GM18907 (cell line): ENCODE data around the gene PEBP1.
"Not testable (repeated sequence)": the region's sequence is repeated elsewhere in the genome, so short reads cannot be mapped to it uniquely, and the experiment has no call there.

Experiments
- ATAC-seq: cut with Tn5 transposase; IDR thresholded peaks from one replicate; pipeline ENCODE4 v1.9.1; 2021; ENCODE audit warnings: mild to moderate bottlenecking, moderate library complexity; ENCODE audit not compliant: unreplicated experiment

The PEBP1 gene

GRCh38 chr12:118129436-118129835, 6.5 kb upstream of the PEBP1 start:
- ATAC-seq: not testable (repeated sequence)

GRCh38 chr12:118136559-118137003, 657 bp downstream of the PEBP1 start:
- ATAC-seq: peak; percentile 38

DNA sequence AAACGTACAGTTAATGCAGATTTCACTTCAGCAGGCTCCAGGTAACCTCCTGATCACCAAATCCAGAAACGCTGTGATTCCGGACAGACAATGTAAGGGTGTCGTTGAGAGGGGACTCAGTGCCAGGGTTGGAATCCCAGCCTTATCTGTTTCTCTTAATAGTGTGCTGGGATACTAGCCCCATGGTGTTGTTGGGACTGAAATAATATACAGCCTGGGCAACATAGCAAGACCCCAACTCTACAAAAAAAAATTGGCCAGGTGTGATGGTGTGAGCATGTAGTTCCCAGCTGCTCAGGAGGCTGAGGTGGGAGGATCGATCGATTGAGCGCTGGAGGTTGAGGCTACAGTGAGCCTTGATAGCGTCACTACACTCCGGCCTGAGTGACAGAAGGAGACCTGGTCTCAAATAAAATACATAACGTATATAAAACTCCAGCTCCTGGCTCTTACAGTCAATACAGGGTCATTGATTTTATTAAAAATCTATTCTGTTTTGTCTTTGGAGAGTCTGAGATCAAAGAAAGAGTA, 1.3 kb downstream of the PEBP1 start:
- ATAC-seq: no peak

GRCh38 chr12:118140825-118141224, 4.9 kb downstream of the PEBP1 start:
- no peak for ATAC-seq

- ATAC-seq: no peak
Observed at GRCh38 chr12:118144499-118144898, 8.6 kb downstream of the PEBP1 start.

DNA sequence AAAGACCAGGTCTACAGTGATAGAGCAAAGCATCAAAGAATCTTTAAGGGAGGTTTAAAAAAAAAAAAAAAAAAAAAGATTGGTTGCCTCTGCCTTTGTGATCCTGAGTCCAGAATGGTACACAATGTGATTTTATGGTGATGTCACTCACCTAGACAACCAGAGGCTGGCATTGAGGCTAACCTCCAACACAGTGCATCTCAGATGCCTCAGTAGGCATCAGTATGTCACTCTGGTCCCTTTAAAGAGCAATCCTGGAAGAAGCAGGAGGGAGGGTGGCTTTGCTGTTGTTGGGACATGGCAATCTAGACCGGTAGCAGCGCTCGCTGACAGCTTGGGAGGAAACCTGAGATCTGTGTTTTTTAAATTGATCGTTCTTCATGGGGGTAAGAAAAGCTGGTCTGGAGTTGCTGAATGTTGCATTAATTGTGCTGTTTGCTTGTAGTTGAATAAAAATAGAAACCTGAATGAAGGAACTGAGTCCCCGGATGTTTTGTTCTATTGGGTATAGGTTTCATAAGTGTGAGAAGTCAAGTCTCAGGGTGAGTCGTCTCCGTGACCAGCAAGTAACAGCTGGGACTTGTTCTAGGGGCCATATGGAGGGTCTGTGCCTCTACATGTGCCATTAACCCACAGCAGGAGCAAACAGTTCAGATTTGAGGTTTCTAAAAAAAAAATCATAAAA, 9.3 kb downstream of the PEBP1 start:
- ATAC-seq: no peak

DNA sequence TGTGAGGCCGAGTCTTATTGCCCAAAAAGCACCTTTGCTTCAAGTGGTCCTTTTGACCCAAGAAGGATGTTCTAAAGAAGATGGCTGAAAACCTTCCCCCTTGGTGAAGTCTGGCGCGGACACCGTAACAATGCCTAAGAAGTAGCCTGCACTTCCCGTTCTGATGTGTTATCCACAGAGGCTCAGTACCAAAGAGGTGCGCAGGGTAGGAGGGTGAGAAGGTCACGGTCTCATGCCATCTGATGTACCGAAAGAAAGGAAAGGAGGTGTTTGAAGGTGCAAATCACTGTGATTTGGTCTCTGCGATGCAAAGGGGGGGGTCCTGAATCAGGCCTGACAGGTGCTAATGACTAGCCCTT, 9.9 kb downstream of the PEBP1 start:
- ATAC-seq: no peak

DNA sequence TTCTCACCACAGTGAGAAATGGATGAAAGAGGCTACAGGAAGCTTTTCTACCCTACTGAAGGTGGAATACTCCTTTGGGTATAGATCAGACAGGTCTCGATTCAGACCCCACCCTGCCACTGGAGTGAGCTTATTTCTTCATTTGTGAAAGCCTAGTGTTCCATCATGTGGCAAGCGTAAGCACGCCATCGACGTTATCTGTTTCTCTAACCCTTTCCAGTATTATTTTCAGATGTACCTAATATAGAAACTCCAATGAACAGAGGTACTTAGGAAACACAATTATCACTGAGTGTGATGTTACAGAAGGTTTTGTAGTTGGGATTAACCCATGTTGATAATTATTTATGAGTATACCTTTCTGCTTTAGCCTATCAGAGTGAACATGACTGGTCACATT, 12.4 kb downstream of the PEBP1 start:
- ATAC-seq: no peak

DNA sequence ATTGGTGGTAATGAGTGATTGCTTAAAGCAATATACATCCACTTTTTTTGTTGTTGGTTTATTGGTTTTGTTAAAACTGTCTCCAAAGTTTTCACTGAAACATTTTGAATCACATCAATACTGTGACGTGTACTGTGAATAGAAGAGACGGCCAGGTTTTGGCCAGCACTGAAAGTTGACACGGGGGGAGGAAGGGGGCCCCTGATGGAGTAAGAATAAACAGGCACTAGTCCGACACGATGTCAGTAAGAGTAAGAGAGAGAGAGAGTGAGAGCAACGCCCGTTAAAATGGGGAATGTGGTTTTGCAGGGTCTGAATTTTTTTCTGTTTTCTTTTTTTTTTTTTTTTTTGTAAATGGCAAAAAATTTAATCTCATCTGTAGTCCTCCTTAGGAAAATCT, 14.7 kb downstream of the PEBP1 start:
- ATAC-seq: no peak

- ATAC-seq: no peak
Observed at GRCh38 chr12:118151755-118152154, 15.8 kb downstream of the PEBP1 start.

GRCh38 chr12:118160536-118160935, 24.6 kb downstream of the PEBP1 start:
- no peak for ATAC-seq

DNA sequence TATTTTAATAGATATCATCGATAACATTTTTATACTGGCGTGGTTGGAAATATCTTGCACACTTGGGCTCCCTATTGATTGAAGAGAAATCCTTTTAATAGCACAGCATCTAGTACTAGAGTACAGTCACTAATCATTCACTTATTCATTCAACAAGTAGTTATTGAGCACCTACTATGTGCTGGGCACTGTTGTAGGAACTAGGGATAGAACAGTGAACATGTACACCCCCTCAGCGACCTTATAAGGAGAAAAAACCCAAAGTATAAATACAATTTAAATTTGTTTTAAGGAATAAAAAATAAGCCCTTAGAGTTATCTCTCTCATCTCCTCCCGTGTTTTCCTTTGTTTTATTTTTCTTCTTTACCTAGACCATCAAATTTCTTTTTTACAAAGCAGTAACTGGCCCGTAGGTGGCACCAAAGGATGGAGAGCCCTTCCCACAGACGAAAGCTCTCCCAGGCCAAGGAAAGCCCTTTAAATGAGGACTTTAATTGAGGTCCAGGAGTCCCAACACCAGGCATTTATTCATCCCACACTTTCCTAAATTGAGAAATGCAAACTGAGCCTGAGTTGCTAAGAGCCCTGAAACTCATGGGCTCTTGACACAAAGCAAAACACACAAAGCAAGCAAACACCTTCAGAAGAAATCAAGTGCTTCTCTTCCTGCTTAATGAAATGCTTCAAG, 29.0 kb downstream of the PEBP1 start:
- no peak for ATAC-seq

GRCh38 chr12:118166946-118167345, 31.0 kb downstream of the PEBP1 start:
- ATAC-seq: peak; percentile 98

- ATAC-seq: peak; percentile 91
Observed at GRCh38 chr12:118175823-118176447, 40.0 kb downstream of the PEBP1 start.

DNA sequence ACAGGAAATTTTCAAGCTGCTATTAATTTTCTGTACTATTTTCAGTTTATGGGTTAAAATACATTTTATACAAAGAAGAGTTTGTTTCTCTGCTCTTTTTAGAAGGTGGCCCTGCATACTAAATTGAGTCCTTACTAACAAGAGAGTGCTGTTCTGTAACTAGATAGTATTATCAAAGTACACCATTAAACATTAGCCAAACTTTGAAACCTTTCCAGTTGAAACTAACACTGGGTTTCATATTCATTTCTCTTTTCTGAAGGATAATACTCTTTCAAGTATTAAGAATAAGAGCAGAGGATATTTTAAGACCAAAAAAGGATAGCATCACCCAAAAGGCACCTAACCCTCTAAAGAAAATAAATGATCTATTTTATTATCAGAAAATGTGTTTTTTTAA, 47.2 kb downstream of the PEBP1 start:
- ATAC-seq: peak; percentile 51

- no peak for ATAC-seq
Observed at GRCh38 chr12:118183711-118184110, 47.8 kb downstream of the PEBP1 start.

DNA sequence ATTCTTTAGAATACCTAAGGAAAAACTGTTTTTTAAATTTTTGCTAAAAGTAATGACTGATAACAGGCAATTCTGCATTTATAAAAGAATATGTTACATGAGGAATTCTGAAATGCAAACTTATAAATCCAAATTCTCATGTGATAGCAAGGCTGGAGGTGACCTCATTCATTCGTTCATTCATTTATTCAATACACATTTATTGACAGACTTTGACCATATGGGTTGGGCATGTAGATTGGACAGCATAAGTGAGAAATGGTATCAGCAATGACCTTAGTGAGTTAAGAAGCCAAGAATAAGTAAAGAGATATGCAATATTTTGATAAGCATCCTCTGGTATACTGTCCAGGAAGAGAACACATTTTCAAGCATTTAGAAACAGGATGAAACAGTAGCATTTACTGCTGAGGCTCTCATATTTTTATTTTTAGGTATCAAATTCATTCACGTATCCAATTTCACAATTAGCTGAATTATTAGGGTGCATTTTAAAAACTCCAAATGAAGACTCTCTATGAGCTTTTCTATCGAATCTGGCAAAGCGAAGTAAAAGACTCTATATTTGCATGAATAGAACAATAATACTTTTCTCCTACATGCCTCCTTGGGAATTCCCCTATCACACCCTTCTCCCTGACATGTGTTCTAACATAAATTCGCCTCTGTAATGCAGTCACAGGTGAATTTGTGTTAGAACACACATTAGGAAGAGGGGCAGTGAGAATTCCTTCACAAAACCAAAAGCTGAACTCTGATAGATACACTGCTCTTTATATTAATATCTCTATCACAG, 49.9 kb downstream of the PEBP1 start:
- ATAC-seq: no peak

DNA sequence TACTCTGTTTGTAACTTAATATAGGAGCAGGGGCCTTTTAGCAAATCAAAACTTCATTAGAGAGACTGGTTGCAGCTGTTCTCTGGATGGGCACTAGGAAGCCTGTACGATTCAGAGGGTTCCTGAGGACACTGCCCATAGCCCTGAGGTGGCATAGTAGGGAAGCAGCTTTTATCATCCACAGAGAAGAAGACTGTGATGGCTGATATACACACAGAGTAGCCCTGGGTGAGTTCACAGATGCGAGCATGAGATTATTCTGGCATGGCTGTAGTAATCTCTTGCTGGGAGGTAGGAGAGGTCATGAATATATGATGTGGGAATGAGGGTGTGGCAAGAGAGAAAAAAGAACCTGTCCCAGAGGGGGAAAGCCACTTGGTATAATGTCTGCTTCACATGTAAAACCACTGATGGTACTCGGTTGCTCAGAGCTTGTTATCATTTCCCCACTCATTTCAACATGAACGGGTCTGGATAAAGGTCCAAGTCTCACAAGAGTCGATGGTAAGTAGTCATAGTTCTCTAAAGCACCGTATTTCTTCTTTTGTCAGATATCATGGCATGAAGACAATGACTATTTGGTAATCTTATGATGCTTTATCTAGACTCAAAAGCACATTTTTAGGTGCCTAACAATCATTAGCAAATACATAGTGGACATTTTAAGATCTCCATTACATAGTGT, 52.0 kb downstream of the PEBP1 start:
- ATAC-seq: no peak

DNA sequence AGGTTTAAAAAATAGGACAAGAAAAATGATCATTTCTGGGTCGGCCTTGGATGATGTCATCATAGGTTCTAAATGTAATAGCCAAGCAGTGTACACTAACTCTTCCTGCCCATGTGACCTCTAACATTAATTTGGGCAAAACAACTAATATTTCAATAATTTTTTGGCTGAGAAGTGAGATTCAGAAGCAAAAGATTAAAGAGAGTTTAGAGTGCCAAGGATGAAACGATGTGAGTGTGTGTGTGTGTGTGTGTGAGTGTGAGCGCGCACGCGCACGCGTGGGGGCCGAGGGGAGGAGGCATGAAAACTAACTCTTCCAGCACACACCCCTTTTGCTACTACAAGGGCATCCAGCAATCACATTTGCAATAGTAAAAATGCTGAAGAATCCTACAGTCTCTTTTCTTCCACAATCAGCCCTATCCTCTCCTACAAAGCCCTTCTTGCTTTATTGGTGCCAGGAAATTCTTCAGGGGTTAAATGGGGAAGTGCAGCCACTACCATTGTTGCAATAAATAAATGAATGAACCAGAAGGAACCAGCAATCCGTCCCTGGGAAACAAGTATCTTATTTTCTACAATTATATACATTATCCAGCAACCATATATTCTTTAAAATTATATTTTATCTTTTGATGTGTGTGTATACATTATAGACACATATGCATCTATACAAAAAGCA, 52.9 kb downstream of the PEBP1 start:
- ATAC-seq: no peak

GRCh38 chr12:118189741-118190191, 53.8 kb downstream of the PEBP1 start:
- ATAC-seq: no peak
